Neuronal stem cell (in vitro differentiated cells): ENCODE data around the gene HOXC11.

Experiments used
- DNase-seq: peaks from one replicate; pipeline ENCODE4 v3.0.0-alpha.2; 2013; ENCODE audit warnings: low spot score
- H2AFZ ChIP-seq: one replicate; pipeline ENCODE4 v1.6.1; 2013; ENCODE audit warnings: mild to moderate bottlenecking, low read length, inconsistent platforms
- H2AK5ac ChIP-seq: 2 replicates; pipeline ENCODE4 v1.6.1; 2013; ENCODE audit warnings: low read depth, mild to moderate bottlenecking, inconsistent platforms, low read length, moderate library complexity, mixed read lengths
- H2BK120ac ChIP-seq: 2 replicates; pipeline ENCODE4 v1.6.1; 2013; ENCODE audit warnings: low read depth, mild to moderate bottlenecking, inconsistent platforms, low read length, moderate library complexity, mixed read lengths
- H2BK12ac ChIP-seq: one replicate; pipeline ENCODE4 v1.6.1; 2013; ENCODE audit warnings: low read length, inconsistent platforms
- H2BK15ac ChIP-seq: 2 replicates; pipeline ENCODE4 v1.6.1; 2013; ENCODE audit warnings: mild to moderate bottlenecking, low read length, inconsistent platforms, mixed read lengths
- H2BK5ac ChIP-seq: one replicate; pipeline ENCODE4 v1.6.1; 2013; ENCODE audit warnings: inconsistent platforms, mild to moderate bottlenecking, low read length, moderate library complexity
- H3K14ac ChIP-seq: one replicate; pipeline ENCODE4 v1.6.1; 2013; ENCODE audit warnings: low read length, inconsistent platforms
- H3K18ac ChIP-seq: 2 replicates; pipeline ENCODE4 v1.6.1; 2013; ENCODE audit warnings: low read length, inconsistent platforms
- H3K23ac ChIP-seq: 2 replicates; pipeline ENCODE4 v1.6.1; 2013; ENCODE audit warnings: low read depth, mild to moderate bottlenecking, mixed read lengths, low read length, inconsistent platforms; ENCODE audit not compliant: poor library complexity
- H3K27ac ChIP-seq: replicated peaks from 3 replicates; pipeline ENCODE4 v1.5.1; 2013; ENCODE audit warnings: low read length, inconsistent platforms
- H3K27me3 ChIP-seq, 3 experiments: 2 replicates each; pipeline ENCODE4 v1.6.1; 2013; ENCODE audit warnings: low read length in 3 of 3, mild to moderate bottlenecking in 2 of 3, inconsistent platforms in 1 of 3, low read depth in 1 of 3, mixed read lengths in 1 of 3, moderate library complexity in 1 of 3; ENCODE audit not compliant: control insufficient read depth in 3 of 3, insufficient read depth in 3 of 3
- H3K36me3 ChIP-seq, 2 donors: replicated peaks in 1 of 2; 2 replicates each; pipeline ENCODE4 v1.6.1; 2013; ENCODE audit warnings: low read length in 2 of 2; ENCODE audit not compliant: control insufficient read depth in 2 of 2, insufficient read depth in 2 of 2
- H3K4ac ChIP-seq: 2 replicates; pipeline ENCODE4 v1.6.1; 2013; ENCODE audit warnings: inconsistent platforms, mild to moderate bottlenecking, low read length, moderate library complexity
- H3K4me1 ChIP-seq, 2 donors: 1 replicate in 1 of 2; 2 replicates in 1 of 2; pipeline ENCODE4 v1.6.1; 2013; ENCODE audit warnings: low read length in 2 of 2, low read depth in 1 of 2; ENCODE audit not compliant: control insufficient read depth in 2 of 2, insufficient read depth in 1 of 2
- H3K4me2 ChIP-seq: one replicate; pipeline ENCODE4 v1.6.1; 2013; ENCODE audit warnings: mild to moderate bottlenecking, low read length, inconsistent platforms; ENCODE audit not compliant: insufficient read depth, poor library complexity, severe bottlenecking
- H3K4me3 ChIP-seq, 2 donors: 2 replicates each; pipeline ENCODE4 v1.5.1; 2013; ENCODE audit warnings: low read length in 2 of 2, mild to moderate bottlenecking in 2 of 2, inconsistent platforms in 1 of 2, moderate library complexity in 1 of 2
- H3K79me1 ChIP-seq: one replicate; pipeline ENCODE4 v1.6.1; 2013; ENCODE audit warnings: low read depth, mild to moderate bottlenecking, inconsistent platforms, low read length, moderate library complexity
- H3K9ac ChIP-seq: one replicate; pipeline ENCODE4 v1.6.1; 2013; ENCODE audit warnings: mild to moderate bottlenecking, low read depth, low read length, inconsistent platforms; ENCODE audit not compliant: poor library complexity
- H3K9me3 ChIP-seq, 2 donors: replicated peaks in 1 of 2; 2 replicates each; pipeline versions ENCODE3 to v1.6.1; 2013; ENCODE audit warnings: low read length in 2 of 2, mild to moderate bottlenecking in 2 of 2, inconsistent platforms in 1 of 2, low read depth in 1 of 2, mixed read lengths in 1 of 2, moderate library complexity in 1 of 2; ENCODE audit not compliant: control insufficient read depth in 2 of 2, insufficient read depth in 1 of 2
- H4K8ac ChIP-seq: one replicate; pipeline ENCODE4 v1.6.1; 2013; ENCODE audit warnings: low read depth, mild to moderate bottlenecking, inconsistent platforms, low read length, moderate library complexity
- H4K91ac ChIP-seq: one replicate; pipeline ENCODE4 v1.6.1; 2013; ENCODE audit warnings: low read length, low read depth, mild to moderate bottlenecking, inconsistent platforms; ENCODE audit not compliant: poor library complexity
- WGBS, 2 donors: extraction: QIAGEN DNeasy Blood & Tissue Kit; methylation state at CpG; one replicate each; pipeline ENCODE4 v1.1.7; 2013; ENCODE audit warnings: missing lambda C conversion rate in 2 of 2, mixed read lengths in 1 of 2; ENCODE audit not compliant: insufficient read length in 2 of 2, insufficient replicate concordance in 1 of 2; ENCODE audit errors: extremely low coverage in 2 of 2; 5-methylcytosine and 5-hydroxymethylcytosine counted together

The HOXC11 gene

DNA sequence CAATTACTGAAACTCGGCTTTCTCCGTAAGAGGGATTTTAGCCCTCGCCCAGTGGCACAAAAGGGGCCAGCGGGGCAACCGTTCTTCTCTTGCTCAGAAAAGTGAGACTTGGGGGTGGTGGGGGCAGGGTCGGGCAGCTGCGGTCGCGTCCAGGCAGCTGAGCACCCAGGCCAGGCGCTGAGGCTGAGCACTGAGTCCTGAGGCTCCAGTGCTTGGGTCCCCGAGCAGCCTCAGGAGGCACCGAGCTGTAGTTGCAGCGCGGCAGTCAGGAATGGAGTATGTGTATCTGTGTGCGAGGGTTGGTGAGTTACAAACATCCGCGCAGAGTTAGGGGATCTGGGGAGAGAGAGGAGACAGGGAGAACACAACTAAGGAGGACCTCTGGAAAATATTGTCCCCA, 51.2 kb downstream of the HOXC11 start:
- Histone ChIP-seq H3K23ac (no peak overlapping the region), H3K79me1 (no peaks in the 10 kb centered on the region), H3K14ac (no peak overlapping the region), H2BK15ac (no peak overlapping the region), H3K9me3 (peaks cover 0 to 5% of the 10 kb centered on the region in 2 donors), H3K27ac (no peak overlapping the region), H3K18ac (no peak overlapping the region), H2BK5ac (no peak overlapping the region), H3K27me3 (peaks cover 70 to 100% (median 97%) of the 10 kb centered on the region in 3 experiments), H4K8ac (no peak overlapping the region), H2AFZ (no peak overlapping the region), H3K4me2 (no peak overlapping the region), H2BK120ac (no peak overlapping the region), H3K36me3 (no peaks in the 10 kb centered on the region), H3K4ac (no peak overlapping the region), H3K9ac (no peak overlapping the region), H2BK12ac (no peak overlapping the region), H2AK5ac (no peak overlapping the region), H3K4me3 (no peak overlapping the region), H4K91ac (no peak overlapping the region), H3K4me1 (peaks cover 0 to 2% of the 10 kb centered on the region in 2 donors)
- no CpG with 5 or more reads among the region's 17 CpGs for WGBS, 2 donors
- DNase-seq = no peak

DNA sequence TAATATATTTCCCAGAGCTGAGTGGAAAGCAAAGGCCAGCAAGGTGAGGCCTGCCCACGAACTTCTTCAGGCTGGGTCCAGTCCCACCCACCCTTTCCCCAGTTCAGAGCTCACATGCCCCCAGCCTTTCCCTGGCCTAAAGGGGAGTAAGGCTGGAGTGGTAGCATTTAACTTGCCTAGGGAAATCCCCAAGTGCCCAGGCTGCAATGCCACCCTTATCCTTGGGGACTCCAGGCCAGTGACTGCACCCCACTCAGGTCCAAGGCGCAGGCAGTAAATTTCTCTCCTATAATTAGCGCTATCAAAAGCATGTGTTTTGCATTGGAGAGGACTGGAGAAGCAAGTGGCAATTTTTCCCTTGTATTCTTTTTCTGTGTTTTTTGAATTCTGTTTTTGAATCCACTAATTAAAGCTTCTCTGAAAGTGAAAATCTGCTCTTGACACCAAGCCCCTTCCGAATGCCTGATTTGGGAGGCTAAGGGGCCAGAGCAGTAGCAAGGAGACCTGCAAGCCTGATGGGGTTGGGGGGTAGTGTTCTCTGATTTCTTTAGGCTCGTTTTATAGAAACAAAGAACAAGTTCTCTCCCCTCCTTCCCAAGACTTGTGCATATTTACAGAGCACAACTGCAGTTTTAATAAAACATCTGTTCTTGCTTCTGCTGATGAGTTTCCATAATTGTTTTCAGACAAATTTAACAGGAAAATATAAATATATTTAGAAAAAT, 51.8 kb downstream of the HOXC11 start:
- no peaks in the 10 kb centered on the region for H3K79me1 ChIP-seq
- peaks cover 0 to 5% of the 10 kb centered on the region in 2 donors for H3K9me3 ChIP-seq
- no CpG with 5 or more reads among the region's 5 CpGs for WGBS, 2 donors
- H3K27ac ChIP-seq = no peak overlapping the region
- H2BK5ac ChIP-seq = no peak overlapping the region
- no peak overlapping the region for H4K91ac ChIP-seq
- H3K18ac ChIP-seq = no peak overlapping the region
- H2BK120ac ChIP-seq = no peak overlapping the region
- no peak overlapping the region for H2BK12ac ChIP-seq
- DNase-seq = no peak
- peaks cover 70 to 100% (median 97%) of the 10 kb centered on the region in 3 experiments for H3K27me3 ChIP-seq
- H3K36me3 ChIP-seq = no peaks in the 10 kb centered on the region
- H3K4me3 ChIP-seq = no peak overlapping the region
- H2AFZ ChIP-seq = no peak overlapping the region
- H3K23ac ChIP-seq = no peak overlapping the region
- no peak overlapping the region for H4K8ac ChIP-seq
- H3K4me2 ChIP-seq = no peak overlapping the region
- H2BK15ac ChIP-seq = no peak overlapping the region
- no peak overlapping the region for H2AK5ac ChIP-seq
- no peak overlapping the region for H3K4ac ChIP-seq
- H3K14ac ChIP-seq = no peak overlapping the region
- no peak overlapping the region for H3K9ac ChIP-seq
- no peaks in the 10 kb centered on the region for H3K4me1 ChIP-seq

DNA sequence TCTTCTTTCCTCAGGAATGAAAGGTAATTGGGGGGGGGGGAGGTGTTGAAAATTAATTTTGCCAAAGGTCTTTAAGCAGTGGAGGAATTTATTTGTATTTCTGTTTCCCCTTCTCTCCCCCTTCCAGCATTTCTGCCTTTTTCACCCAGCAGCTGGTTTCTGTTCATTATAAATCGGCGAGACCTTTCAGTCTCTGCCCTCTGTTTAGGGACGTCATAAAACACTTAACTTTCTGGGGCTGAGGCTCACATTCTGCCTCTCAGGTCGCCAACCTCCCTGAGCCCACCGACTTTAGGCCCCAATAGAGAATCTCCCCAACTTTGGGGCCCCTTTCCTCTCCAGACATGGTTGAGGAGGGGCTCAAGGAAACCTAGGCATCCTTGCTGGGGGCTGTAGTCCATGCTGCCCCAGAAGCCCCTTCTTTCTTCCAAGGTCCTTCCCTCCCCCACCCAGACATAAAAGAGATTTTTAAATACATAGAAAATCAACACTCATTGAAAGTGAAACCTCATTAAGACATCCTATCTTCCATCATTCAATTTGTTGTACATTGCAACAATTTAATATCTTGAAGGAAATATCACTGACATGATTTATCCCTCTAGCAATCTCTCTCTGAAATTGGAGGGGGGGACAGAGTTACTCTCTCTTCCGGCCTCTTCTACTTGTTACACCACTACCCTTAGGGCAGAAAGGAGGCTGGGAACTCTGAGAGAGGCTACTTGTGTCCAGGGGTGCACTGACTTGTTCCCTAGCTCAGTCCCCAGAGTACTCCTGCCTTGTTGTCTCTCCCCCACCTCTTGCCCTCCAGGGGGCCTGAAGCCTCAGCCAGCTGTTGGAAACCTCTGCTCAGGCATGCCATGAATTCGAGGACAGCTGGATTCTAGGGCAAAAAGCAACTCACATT, 52.8 kb downstream of the HOXC11 start:
- H3K18ac ChIP-seq = no peak overlapping the region
- peaks cover 0 to 2% of the 10 kb centered on the region in 2 donors for H3K9me3 ChIP-seq
- H3K27ac ChIP-seq = no peak overlapping the region
- DNase-seq = no peak
- no peak overlapping the region for H3K4ac ChIP-seq
- no peak overlapping the region for H2BK15ac ChIP-seq
- H3K23ac ChIP-seq = no peak overlapping the region
- H4K8ac ChIP-seq = no peak overlapping the region
- no peak overlapping the region for H2AFZ ChIP-seq
- no peak overlapping the region for H2BK5ac ChIP-seq
- no peak overlapping the region for H3K9ac ChIP-seq
- H3K36me3 ChIP-seq = no peaks in the 10 kb centered on the region
- no peak overlapping the region for H2BK12ac ChIP-seq
- H2BK120ac ChIP-seq = no peak overlapping the region
- no peak overlapping the region for H4K91ac ChIP-seq
- H3K4me1 ChIP-seq = no peaks in the 10 kb centered on the region
- no CpG with 5 or more reads among the region's 7 CpGs for WGBS, 2 donors
- no peak overlapping the region for H3K4me2 ChIP-seq
- no peak overlapping the region for H3K4me3 ChIP-seq
- H3K14ac ChIP-seq = no peak overlapping the region
- peaks cover 70 to 100% (median 96%) of the 10 kb centered on the region in 3 experiments for H3K27me3 ChIP-seq
- H2AK5ac ChIP-seq = no peak overlapping the region
- no peaks in the 10 kb centered on the region for H3K79me1 ChIP-seq
